ENCODE measurements around the gene SALL1. TPM values are rescaled to one million over a fixed set of nuclear protein-coding genes. Genes with fewer than 3 reads are reported as not detected.

The SALL1 gene
- total RNA-seq = 17.4 and 20.0 TPM in 2 replicates

DNA sequence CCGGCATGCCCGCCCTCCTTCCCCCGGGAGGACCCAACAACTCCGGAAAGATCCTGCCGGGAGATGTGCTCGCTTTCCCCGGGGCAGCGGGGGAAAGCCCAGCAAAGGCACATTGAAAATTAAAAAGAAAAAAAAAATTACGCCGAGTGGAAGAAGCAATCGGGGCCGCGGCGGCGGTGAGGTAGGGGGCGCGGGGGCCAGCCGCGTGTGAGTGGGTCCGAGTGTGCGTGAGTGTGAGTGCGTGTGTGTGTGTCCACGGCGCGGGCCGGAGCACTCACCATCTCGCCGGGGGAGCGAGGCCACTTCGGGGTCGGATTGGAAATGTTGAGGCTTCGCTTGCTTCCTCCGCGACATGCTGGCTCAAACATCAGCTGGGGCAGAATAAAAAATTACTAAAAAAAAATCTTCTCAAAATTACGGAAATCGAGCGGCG is at the start of gene SALL1:
TSS of gene SALL1 (minus strand) at position 383 of the 433 bp plus-strand sequence. CDS start at position 354, 29 bp downstream.
- H3K4me3 ChIP-seq (ENCODE audit: low read depth, low read length) = peak within 1 kb of the TSS; percentile 94
- no peak for DNase-seq (ENCODE audit: low read depth)
- TF ChIP-seq, protein P1, sequence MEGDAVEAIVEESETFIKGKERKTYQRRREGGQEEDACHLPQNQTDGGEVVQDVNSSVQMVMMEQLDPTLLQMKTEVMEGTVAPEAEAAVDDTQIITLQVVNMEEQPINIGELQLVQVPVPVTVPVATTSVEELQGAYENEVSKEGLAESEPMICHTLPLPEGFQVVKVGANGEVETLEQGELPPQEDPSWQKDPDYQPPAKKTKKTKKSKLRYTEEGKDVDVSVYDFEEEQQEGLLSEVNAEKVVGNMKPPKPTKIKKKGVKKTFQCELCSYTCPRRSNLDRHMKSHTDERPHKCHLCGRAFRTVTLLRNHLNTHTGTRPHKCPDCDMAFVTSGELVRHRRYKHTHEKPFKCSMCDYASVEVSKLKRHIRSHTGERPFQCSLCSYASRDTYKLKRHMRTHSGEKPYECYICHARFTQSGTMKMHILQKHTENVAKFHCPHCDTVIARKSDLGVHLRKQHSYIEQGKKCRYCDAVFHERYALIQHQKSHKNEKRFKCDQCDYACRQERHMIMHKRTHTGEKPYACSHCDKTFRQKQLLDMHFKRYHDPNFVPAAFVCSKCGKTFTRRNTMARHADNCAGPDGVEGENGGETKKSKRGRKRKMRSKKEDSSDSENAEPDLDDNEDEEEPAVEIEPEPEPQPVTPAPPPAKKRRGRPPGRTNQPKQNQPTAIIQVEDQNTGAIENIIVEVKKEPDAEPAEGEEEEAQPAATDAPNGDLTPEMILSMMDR (conservative IDR thresholded peaks at IDR 0.05; ENCODE audit: low read depth, low read length) = no peak

DNA sequence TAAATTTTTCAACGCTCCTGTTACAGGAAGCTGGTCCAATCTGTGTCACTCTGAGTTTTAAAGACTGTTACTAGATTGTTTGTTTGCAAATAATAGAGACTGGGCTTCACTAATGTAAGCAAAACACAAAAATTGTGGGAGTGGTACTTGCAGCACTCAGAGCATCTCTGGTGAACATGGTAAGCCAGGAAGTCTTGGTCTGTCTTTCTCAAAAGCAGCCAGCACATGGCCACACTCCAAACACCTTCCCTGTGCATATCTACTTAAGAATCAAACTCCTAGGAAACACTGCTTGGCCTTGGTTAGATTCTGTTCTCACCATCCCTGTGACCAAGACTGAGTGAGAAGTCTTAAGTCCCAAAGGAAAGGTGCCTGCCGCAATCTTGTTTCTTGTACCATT is 49.7 kb upstream of the SALL1 start:
- no peak for DNase-seq (ENCODE audit: low read depth)
- H3K4me3 ChIP-seq (ENCODE audit: low read depth, low read length) = no peak overlapping the region
- TF ChIP-seq, protein P1 (conservative IDR thresholded peaks at IDR 0.05; ENCODE audit: low read depth, low read length) = no peak

DNA sequence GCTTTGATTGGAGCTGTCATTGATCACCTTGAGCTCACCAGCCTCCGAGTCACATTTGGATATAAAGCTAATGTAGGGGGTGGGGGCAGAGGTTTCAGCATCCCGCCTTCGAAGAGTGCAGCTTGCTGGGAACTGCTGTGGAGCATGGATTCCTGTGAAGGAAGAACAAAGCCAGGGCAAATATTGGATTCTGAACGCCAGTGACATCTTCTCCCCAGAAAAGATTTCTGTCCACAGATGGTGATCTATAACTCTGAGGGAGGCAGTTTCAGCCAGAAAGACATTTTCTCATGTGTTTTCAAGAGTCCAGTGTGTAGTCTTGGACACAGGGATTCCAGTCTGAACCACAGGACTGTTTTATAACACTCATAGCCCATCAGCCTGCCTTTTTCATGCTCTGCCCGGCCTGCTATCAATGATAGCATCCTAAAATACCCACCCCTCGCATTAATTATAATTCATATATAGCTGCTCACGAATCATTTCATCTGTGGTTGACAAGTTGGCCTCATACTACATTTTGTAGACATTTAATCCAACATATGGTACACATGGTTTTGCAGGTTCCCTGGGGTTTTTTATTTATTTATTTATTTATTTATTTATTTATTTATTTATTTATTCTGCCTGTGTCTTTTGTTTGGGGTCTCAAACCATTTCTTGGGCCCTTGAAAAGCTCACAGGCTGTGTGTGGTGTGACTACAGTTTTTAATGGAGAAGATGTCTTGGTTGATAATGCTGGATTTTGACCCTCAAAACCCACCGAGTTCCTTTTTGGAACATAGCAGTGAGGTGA is 47.1 kb upstream of the SALL1 start:
- TF ChIP-seq, protein P1 (conservative IDR thresholded peaks at IDR 0.05; ENCODE audit: low read depth, low read length) = no peak
- no peak overlapping the region for H3K4me3 ChIP-seq (ENCODE audit: low read depth, low read length)
- no peak for DNase-seq (ENCODE audit: low read depth)

DNA sequence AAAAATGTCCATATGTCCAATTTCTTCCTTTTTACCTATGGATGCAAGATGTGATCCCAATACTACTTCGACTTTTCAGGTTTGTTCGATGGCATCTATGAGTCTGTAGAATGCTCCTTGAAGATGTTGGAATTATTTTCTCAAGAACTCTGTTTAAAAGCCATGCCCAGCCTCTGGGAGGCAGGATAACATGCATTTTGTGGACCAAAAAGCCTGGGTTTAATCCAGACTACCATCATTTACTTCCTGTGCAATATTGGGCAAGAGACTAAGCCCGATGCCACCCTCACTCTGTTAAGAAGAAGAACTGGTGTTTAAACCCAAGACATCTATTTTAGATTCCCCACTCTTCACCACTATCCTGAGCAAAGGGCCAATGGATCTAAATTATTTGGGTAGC is 42.8 kb upstream of the SALL1 start:
- H3K4me3 ChIP-seq (ENCODE audit: low read depth, low read length) = no peak overlapping the region
- TF ChIP-seq, protein P1 (conservative IDR thresholded peaks at IDR 0.05; ENCODE audit: low read depth, low read length) = no peak
- no peak for DNase-seq (ENCODE audit: low read depth)

DNA sequence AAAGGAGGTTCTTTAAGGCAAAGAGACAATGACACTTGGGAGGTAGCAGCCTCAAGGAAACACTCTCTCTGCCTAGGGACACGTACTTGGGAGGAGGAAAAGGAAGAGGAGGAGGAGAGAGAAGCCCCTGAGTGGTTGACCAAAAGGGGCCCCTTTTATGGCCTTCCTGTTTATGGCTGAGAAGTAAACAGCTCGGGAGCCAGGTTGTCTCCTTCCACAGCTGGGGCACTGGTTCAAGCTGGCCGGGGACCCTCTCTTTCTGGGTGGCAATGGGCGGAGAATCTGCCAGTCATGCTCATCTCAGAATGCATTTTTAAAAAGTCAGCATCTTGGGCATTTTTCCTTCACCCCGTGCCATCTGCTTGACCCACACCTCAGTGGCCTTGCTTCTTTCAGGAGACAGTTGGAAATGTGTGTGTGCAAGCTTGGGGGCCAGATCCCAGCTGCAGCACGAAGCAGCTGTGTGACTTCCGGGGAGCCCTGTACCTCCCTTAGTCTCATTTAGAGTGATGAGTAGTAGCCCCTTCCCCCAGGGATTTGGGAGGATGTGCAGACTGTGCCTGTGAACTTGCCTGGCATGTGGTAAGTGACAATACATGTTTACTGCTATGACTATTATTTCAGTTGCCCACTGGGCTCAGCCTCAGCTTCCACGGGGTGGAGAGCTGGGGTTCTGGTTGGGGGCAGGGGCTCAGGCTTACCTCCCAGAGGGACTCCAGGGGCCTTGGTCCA is 33.8 kb upstream of the SALL1 start:
- no peak overlapping the region for H3K4me3 ChIP-seq (ENCODE audit: low read depth, low read length)
- TF ChIP-seq, protein P1 (conservative IDR thresholded peaks at IDR 0.05; ENCODE audit: low read depth, low read length) = no peak
- no peak for DNase-seq (ENCODE audit: low read depth)

DNA sequence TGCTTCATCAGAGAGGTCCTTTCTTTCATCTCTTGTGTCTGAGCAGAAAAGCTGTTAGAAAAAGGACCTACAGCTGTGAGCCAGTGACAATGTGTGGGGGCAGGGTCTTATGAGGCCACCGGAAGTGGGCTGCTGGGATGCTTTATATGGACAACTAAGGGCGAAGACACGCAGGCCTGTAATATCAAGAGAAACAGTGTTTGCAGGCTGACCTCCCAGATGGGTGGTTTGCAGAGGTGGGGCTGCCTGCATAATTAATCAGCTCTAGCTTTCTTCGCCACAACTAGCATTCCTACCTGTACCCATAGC is 30.4 kb upstream of the SALL1 start:
- no peak overlapping the region for H3K4me3 ChIP-seq (ENCODE audit: low read depth, low read length)
- DNase-seq (ENCODE audit: low read depth) = no peak
- TF ChIP-seq, protein P1 (conservative IDR thresholded peaks at IDR 0.05; ENCODE audit: low read depth, low read length) = no peak
